Stimulated activated CD4-positive, alpha-beta T cell treated with anti-CD3 and anti-CD28 coated beads, Interleukin-4, amount 100 ng/mL, for 24 hours (primary cell): Measurements from ENCODE around the gene PSG5.
"Not testable (repeated sequence)": the region's sequence is repeated elsewhere in the genome, so short reads cannot be mapped to it uniquely, and the experiment has no call there.

Experiments
- DNase-seq: peaks from one replicate; pipeline ENCODE4 v3.0.0-alpha.2; 2020

The PSG5 gene

GRCh38 chr19:43186311-43186935, at the start of gene PSG5:
Gene PSG5 (minus strand): TSS chr19:43186536. CDS start chr19:43186405, 131 bp downstream.
- DNase-seq = not testable (repeated sequence)

GRCh38 chr19:43235686-43236085, 49.4 kb upstream of the PSG5 start:
- not testable (repeated sequence) for DNase-seq

GRCh38 chr19:43229315-43229714, 43.0 kb upstream of the PSG5 start:
- DNase-seq = no peak

- not testable (repeated sequence) for DNase-seq
These were observed 42.4 kb upstream of the PSG5 start for GRCh38 chr19:43228730-43229129.

- not testable (repeated sequence) for DNase-seq
These were observed 40.6 kb upstream of the PSG5 start for GRCh38 chr19:43226986-43227385.

- DNase-seq = no peak
These were observed 38.5 kb upstream of the PSG5 start for GRCh38 chr19:43224855-43225253.

- not testable (repeated sequence) for DNase-seq
These were observed 38.0 kb upstream of the PSG5 start for GRCh38 chr19:43224201-43224854.

- not testable (repeated sequence) for DNase-seq
These were observed 35.6 kb upstream of the PSG5 start for GRCh38 chr19:43221891-43222290.

- DNase-seq = not testable (repeated sequence)
These were observed 32.8 kb upstream of the PSG5 start for GRCh38 chr19:43219136-43219535.

GRCh38 chr19:43215881-43216280, 29.5 kb upstream of the PSG5 start:
- DNase-seq = not testable (repeated sequence)

GRCh38 chr19:43207991-43208390, 21.7 kb upstream of the PSG5 start:
- DNase-seq = no peak

- DNase-seq = peak; percentile 26
These were observed 20.8 kb upstream of the PSG5 start for GRCh38 chr19:43207174-43207573.

GRCh38 chr19:43205471-43206105, 19.3 kb upstream of the PSG5 start, which contains the start of gene PSG4:
Gene PSG4 (minus strand): TSS chr19:43205638. CDS start chr19:43205536, 102 bp downstream.
- DNase-seq = not testable (repeated sequence)

- DNase-seq = not testable (repeated sequence)
These were observed 17.3 kb upstream of the PSG5 start for GRCh38 chr19:43203611-43204010.

GRCh38 chr19:43201891-43202290, 15.6 kb upstream of the PSG5 start:
- not testable (repeated sequence) for DNase-seq

- DNase-seq = not testable (repeated sequence)
These were observed 15.0 kb upstream of the PSG5 start for GRCh38 chr19:43201337-43201801.

GRCh38 chr19:43198686-43199419, 12.5 kb upstream of the PSG5 start:
- not testable (repeated sequence) for DNase-seq

- DNase-seq = not testable (repeated sequence)
These were observed 11.5 kb upstream of the PSG5 start for GRCh38 chr19:43197666-43198397.

GRCh38 chr19:43194397-43194796, 8.1 kb upstream of the PSG5 start:
- DNase-seq = not testable (repeated sequence)

- DNase-seq = not testable (repeated sequence)
These were observed 6.2 kb upstream of the PSG5 start for GRCh38 chr19:43192381-43193155.

GRCh38 chr19:43188092-43188491, 1.8 kb upstream of the PSG5 start:
- DNase-seq = not testable (repeated sequence)
